HG03575 (cell line): ENCODE measurements around the gene NTF4.
"Not testable (repeated sequence)": the region's sequence is repeated elsewhere in the genome, so short reads cannot be mapped to it uniquely, and the experiment has no call there.

Experiments
- ATAC-seq: cut with Tn5 transposase; IDR thresholded peaks from one replicate; pipeline ENCODE4 v1.9.1; 2021; ENCODE audit not compliant: unreplicated experiment, insufficient number of reproducible peaks, low FRiP score; ENCODE audit errors: extremely low read depth

The NTF4 gene

GRCh38 chr19:49064029-49064629 is 489 bp downstream of the NTF4 start:
- no peak for ATAC-seq

DNA sequence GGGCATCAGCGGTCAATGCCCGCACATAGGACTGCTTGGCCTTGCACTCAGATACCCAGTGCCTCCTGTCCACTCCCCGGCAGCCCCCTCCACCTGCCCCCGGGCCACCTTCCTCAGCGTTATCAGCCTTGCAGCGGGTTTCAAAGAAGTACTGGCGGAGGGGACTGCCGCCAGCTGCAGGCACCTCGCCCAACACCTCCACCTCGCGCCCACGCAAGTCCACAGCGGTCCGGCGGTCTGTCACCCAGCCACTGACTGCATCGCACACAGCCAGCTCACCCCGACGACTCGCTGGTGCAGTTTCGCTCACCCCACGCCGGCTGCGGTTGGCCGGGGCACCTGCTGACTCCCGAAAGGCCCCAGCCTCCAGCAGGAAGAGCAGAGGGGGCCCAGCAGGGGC is 3.2 kb downstream of the NTF4 start:
- no peak for ATAC-seq

GRCh38 chr19:49061000-49061399 is 3.6 kb downstream of the NTF4 start:
- ATAC-seq: no peak

DNA sequence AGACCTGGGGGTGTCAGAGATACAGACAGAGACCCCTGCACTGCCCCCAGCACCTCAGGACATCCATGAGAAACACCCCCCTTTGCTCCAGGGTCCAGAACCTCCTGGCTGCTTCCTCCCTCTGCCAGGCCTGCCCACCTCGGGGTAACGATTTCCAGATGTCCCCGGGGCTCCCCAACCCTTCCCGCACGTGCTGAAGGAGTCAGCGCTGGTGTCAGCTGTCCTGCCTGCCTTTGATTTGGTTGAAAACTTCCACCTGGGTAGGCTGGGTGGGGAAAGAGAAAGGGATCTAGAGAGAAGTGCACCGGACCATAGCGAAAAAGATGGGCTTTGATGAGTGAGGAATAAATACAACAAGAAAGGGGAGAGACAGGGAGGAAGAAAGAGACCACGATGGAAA is 5.6 kb downstream of the NTF4 start:
- no peak for ATAC-seq

GRCh38 chr19:49058562-49058961 is 6.1 kb downstream of the NTF4 start:
- no peak for ATAC-seq

DNA sequence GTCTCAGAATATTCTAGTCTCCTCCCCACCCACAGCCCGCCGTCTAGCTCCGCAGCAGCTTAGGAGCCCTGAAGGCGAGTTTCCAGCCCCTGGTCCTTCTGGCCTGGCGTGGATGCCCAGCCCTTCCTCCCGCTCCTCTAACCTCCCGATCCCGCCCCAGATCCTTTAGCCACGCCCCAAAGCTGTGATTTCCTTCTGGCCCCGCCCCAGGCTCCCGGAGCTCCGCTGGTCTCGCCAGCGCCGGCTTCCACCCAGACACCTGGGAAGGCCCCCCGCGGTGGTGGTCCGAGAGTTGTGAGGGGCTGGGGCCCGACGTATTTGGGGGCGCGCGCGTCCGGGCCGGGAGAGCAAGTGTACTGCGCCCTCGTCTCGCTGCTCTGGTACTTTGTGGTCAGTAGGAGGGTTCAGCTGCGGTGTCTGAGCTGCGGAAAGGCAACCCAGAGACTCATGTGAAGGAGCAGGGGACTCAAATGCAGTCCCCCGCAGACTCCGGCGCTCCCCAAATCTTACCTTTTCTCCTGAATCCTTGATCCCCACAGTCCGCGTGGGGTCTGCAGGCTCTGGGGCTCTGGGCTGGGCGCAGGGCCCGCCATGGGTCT is 6.9 kb downstream of the NTF4 start, which contains the start of gene CGB7:
Gene CGB7 (minus strand): TSS at position 114 of the 599 bp plus-strand sequence. CDS start 2,374 bp downstream, outside the sequence.
- ATAC-seq: no peak

DNA sequence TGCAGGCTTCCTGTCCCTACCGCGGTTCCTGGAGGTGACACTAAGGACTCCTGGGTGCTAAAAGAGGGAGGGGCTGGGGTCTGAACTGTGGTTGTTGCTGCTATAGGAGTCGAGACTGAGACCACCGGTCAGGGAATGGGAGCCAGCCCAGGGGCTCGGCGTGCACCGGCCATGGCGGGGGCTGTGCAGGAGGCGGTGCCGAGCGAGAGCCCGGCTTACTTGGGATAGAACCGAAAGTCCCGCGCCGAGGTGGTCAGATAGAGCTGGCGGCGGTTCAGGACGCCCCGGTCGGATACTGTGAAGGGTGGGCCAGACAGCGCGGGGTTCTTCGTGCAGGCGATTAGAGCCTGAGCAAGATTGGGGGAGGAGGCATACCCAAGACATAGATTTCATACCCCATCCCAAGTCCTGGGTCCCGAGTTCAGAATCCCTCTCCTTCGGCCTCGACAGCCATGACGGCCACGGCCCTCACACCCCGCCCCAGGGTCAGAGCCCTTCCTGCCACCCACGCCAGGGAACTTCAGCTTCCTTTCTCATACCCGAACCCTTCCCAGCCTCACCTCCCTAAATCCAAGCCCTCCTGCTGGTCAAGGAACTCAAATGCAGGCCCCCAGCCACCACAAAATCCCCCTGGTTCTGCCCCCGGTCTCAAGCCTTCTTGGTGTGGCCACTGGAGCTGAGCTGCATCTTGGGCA is 7.6 kb downstream of the NTF4 start:
- ATAC-seq: not testable (repeated sequence)

DNA sequence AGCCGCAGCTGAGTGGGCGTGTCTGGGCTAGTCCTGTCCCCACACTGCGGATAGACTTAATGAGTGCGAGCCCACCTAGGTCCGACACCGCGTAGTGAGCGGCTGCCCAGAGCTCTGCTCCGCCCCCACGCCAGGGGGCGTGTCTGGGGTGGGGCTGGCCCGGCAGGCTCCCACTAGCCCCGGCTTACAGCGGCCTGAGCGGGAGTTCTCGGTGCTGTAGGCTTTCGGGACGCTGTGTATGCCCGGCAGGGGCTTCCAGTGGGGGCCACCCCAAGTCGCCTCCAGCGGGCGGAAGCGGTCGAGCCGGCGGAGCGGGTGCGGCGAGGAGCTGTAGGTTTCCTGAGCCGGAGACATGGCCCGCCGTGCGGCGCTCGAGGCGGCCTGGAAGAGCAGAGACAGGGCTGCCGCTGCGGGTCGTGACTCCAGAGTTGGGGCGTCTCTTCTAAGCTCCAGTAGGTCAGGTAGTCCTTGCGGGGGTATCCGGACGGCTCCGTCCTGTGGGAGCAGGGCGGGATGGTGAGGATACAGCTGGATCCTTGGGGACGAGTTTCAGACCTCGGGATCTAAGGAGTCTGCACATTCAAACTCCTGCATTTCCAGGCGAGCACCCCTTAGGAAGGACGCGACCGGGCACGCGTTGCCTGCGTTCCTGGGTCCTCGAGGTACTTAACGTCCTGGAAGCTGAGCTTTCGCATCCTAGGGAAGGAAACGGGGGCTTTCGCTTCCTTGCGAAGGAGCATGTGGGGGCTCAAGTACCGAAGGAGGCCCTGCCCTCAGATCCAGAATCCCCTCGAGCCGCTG is 8.3 kb downstream of the NTF4 start:
- ATAC-seq: no peak

DNA sequence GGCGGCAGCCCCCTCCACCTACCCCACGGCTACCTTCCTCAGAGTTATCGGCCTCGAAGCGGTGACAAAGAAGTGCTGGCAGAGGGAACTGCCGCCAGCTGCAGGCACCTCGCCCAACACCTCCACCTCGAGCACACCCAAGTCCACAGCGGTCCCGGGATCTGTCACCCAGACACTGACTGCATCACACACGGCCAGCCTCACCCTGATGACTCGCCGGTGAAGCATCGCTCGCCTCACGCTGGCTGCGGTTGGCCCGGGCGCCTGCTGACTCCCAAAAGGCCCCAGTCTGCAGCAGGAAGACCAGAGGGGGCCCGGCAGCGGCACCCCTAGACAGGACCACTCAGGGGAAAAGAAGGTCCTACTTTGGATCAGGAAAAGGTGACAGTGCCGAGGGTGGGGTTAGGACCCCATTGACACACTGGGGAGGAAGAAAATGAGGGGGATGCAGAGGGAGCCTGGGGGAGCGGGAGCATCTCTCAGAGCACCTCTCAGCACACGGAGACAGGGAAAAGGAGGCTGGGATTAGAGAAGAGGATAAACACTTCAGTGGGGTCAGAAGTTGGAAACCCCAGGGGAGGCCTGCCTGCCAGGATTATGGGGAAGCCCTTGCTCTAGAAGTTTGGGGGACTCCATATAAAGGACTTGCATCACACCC is 14.1 kb downstream of the NTF4 start:
- ATAC-seq: not testable (repeated sequence)

DNA sequence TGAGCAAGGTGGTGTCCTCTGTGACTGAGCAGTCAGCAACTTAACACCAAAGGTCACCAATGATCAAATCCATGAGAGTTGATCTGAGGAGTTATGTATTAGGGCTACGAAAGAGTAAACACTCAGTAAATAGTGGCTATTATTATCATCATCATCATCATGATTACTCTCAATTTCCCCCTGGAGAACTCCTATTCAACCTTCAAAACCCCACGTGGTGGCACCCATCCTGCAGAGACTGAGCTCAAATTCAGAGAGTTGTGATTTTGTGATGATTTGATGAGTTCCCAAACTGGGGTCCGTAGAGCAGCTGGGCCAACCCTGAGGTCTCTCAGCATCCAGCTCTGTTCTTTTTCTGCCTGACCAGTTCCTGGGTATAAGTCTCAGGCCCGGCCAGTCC is 14.8 kb downstream of the NTF4 start:
- ATAC-seq: not testable (repeated sequence)

DNA sequence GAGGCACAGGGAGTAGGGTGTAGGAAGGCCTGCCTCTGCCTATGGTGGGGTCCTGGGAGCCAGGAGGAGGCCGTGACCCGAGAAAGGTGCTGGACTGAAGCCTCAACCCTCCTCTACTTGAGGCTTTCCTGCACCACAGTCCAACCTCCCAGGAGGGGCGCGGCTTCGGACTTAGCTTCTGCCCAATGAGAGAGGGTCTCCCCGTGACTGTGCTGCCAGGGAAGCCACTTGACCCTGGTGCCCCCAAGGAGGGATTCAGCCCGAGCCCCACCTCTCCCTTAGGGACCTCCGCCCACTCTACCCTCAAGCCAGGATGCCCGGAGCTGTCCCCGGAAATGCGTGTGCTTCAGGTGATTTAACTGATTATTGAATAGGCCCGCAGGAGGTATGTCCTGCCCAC is 15.6 kb downstream of the NTF4 start, which contains the start of gene CGB8:
Gene CGB8 (minus strand): TSS at position 101 of the 400 bp plus-strand sequence. CDS start 372 bp downstream, outside the sequence.
- not testable (repeated sequence) for ATAC-seq

GRCh38 chr19:49043548-49043947 is 21.1 kb downstream of the NTF4 start, which contains the start of gene CGB5:
Gene CGB5, plus strand, starts transcription at chr19:49043848. Its CDS starts 362 bp downstream, at chr19:49044210.
- ATAC-seq: not testable (repeated sequence)

DNA sequence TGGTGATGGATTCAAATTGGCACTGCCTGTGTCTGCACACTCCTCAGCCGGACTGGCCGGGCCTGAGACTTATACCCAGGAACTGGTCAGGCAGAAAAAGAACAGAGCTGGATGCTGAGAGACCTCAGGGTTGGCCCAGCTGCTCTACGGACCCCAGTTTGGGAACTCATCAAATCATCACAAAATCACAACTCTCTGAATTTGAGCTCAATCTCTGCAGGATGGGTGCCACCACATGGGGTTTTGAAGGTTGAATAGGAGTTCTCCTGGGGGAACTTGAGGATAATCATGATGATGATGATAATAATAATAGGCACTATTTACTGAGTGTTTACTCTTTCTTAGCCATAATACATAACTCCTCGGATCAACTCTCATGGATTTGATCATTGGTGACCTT is 22.0 kb downstream of the NTF4 start:
- ATAC-seq: not testable (repeated sequence)

GRCh38 chr19:49042177-49042576 is 22.4 kb downstream of the NTF4 start:
- no peak for ATAC-seq

GRCh38 chr19:49039736-49040135 is 24.9 kb downstream of the NTF4 start:
- ATAC-seq: not testable (repeated sequence)

- not testable (repeated sequence) for ATAC-seq
Observed at GRCh38 chr19:49038557-49039276, 25.9 kb downstream of the NTF4 start.

GRCh38 chr19:49038111-49038510 is 26.5 kb downstream of the NTF4 start:
- not testable (repeated sequence) for ATAC-seq

DNA sequence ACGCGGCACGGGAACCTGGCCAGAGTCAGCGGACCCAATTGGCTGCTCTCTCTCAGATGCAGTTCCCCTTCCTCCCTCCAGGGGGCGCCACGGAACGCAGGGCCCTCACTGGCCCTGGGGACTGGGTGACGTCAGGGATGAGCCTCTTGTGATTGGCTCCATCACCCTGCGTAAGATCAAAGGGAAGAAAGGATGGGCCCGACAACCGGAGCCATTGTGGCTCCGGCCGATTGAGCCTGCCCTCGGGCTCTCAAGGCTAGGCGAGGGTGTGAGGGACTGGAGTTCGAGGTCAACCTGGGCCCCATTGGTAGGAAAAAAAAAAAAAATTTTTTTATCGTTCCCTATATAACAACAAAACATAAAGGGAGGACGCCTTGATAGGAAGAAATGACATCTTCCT is 27.8 kb downstream of the NTF4 start, which contains the start of gene CGB1:
Gene CGB1 (minus strand): TSS at position 81 of the 400 bp plus-strand sequence. CDS start 184 bp downstream, outside the sequence.
- ATAC-seq: not testable (repeated sequence)
